ENCODE data around the gene DCAF11. TPM values are rescaled to one million over a fixed set of nuclear protein-coding genes. Genes with fewer than 3 reads are reported as not detected.
A peak's percentile ranks its signal among the peaks of the same experiment; 100 is the strongest.

DCAF11 gene
- total and polyA plus RNA-seq, 2 of the 13 experiments (the other 11 are each of a cell fraction or from before 2014, with no cell fraction given), result 150 to 257 TPM

DNA sequence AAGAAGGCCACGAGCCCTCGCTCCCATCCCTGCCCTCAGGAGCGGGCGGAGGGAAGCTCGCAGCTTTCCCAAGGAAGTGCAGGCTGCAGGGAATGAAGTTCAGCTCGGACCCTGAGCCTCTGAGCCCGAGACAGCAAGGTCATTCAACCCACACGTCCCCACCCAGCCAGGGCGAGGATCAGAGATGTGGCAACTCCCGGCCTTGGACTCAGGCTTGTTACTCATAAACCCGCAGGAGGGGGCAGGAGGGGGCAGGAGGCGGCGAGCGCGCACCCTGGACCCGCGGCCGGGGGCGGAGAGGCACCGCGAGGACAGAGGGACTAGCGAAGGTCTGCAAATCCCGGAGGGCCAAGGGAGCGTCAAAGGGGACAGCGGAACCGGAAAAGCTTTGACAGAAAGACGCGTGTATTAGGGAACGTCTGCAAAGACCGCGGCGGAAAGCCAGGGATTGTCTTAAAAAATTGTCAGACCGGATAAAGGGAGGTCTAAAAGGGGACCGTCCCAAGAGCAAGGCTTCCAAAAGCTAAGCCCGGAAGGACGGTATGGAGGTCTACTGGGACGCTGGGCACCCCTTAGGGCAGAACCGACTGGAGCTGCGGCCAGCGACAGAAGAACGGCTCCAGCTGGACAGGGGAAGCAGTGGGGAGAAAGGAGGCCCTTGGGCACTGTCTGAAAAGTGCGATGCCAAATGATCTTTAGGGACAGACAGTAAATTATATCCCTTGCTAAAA, 611 bp upstream of the DCAF11 start (continued):
- TF ChIP-seq SMYD3 (CRISPR knock-in tag; IDR thresholded peaks at IDR 0.05), result no peak
- TF ChIP-seq TSC22D2 (CRISPR knock-in tag; IDR thresholded peaks at IDR 0.05; ENCODE audit: borderline replicate concordance), result peak; percentile 89
- TF ChIP-seq ZNF460 (CRISPR knock-in tag; IDR thresholded peaks at IDR 0.05; ENCODE audit: borderline replicate concordance), result no peak
- TF ChIP-seq ZNF737 (CRISPR knock-in tag; IDR thresholded peaks at IDR 0.05; ENCODE audit: borderline replicate concordance), result no peak
- no peak for TF ChIP-seq ZNF484 (CRISPR knock-in tag; IDR thresholded peaks at IDR 0.05; ENCODE audit: borderline replicate concordance, low read depth)
- peak; percentile 88 for TF ChIP-seq ZHX2 (IDR thresholded peaks at IDR 0.05; ENCODE audit: low read depth)
- no peak; the same call in 1 of the 2 replicates for TF ChIP-seq ZHX2 (CRISPR knock-in tag; IDR thresholded peaks at IDR 0.05; ENCODE audit: borderline replicate concordance)
- peak; percentile 100 for TF ChIP-seq MTA1 (CRISPR knock-in tag; IDR thresholded peaks at IDR 0.05; ENCODE audit: borderline replicate concordance)
- TF ChIP-seq KLF9 (CRISPR knock-in tag; IDR thresholded peaks at IDR 0.05; ENCODE audit: low read depth), result peak; percentile 97
- peak; percentile 99 for TF ChIP-seq BRCA1 (CRISPR knock-in tag; IDR thresholded peaks at IDR 0.05)
- TF ChIP-seq POLR2AphosphoS2 (IDR thresholded peaks at IDR 0.05; ENCODE audit: low read depth, low read length), result 0 out of 2 replicates have a peak, but pooled peaks have one; percentile 26
- TF ChIP-seq TOPORS (CRISPR knock-in tag; IDR thresholded peaks at IDR 0.05), result peak; percentile 82; the same call in 1 of the 2 replicates
- TF ChIP-seq, protein P1, sequence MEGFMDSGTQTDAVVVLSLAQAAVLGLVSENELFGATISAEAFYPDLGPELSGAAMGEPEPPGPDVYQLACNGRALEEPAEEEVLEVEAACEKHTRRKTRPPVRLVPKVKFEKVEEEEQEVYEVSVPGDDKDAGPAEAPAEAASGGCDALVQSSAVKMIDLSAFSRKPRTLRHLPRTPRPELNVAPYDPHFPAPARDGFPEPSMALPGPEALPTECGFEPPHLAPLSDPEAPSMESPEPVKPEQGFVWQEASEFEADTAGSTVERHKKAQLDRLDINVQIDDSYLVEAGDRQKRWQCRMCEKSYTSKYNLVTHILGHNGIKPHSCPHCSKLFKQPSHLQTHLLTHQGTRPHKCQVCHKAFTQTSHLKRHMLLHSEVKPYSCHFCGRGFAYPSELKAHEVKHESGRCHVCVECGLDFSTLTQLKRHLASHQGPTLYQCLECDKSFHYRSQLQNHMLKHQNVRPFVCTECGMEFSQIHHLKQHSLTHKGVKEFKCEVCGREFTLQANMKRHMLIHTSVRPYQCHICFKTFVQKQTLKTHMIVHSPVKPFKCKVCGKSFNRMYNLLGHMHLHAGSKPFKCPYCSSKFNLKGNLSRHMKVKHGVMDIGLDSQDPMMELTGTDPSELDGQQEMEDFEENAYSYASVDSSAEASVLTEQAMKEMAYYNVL (CRISPR knock-in tag; IDR thresholded peaks at IDR 0.05; ENCODE audit: borderline replicate concordance), result peak; percentile 87; the same call in 1 of the 2 replicates
- no peak for TF ChIP-seq ZNF496 (CRISPR knock-in tag; IDR thresholded peaks at IDR 0.05; ENCODE audit: insufficient replicate concordance)
- TF ChIP-seq SP5 (CRISPR knock-in tag; IDR thresholded peaks at IDR 0.05; ENCODE audit: borderline replicate concordance, low read depth), result peak; percentile 99
- TF ChIP-seq ZFY (CRISPR knock-in tag; IDR thresholded peaks at IDR 0.05), result peak; percentile 99
